GM23338 (cell line): ENCODE measurements around the gene TRAPPC12. TPM values are rescaled to one million over a fixed set of nuclear protein-coding genes. Genes with fewer than 3 reads are reported as not detected.

Experiments
- ATAC-seq: fragments of 200-7000 bp; cut with Tn5 transposase; 3 replicates; pipeline ENCODE4 v1.9.1; 2020
- DNase-seq: peaks from one replicate; pipeline ENCODE4 v3.0.0-alpha.2; 2015; ENCODE audit warnings: low spot score
- H2AFZ ChIP-seq: fragments of 200-600 bp; sonication (generic); 2 replicates; pipeline ENCODE4 v1.8.0; 2016; ENCODE audit warnings: antibody characterized with exemption, mild to moderate bottlenecking, moderate library complexity
- H3F3A ChIP-seq: fragments of 200-600 bp; sonication (generic); replicated peaks from 2 replicates; pipeline ENCODE4 v1.8.0; 2017; ENCODE audit warnings: antibody characterized with exemption, mixed run types, low read depth
- H3K27ac ChIP-seq: fragments of 200-600 bp; sonication (generic); 2 replicates; pipeline ENCODE4 v1.6.1; 2016; ENCODE audit warnings: low read depth
- H3K27me3 ChIP-seq: fragments of 200-600 bp; sonication (generic); 2 replicates; pipeline ENCODE4 v1.8.0; 2016; ENCODE audit warnings: mild to moderate bottlenecking, mixed run types, moderate library complexity; ENCODE audit not compliant: insufficient read depth
- H3K36me3 ChIP-seq: fragments of 200-600 bp; sonication (generic); 2 replicates; pipeline ENCODE4 v1.8.0; 2016; ENCODE audit warnings: mild to moderate bottlenecking; ENCODE audit not compliant: insufficient read depth
- H3K4me1 ChIP-seq: fragments of 200-600 bp; sonication (generic); 2 replicates; pipeline ENCODE4 v1.8.0; 2016; ENCODE audit warnings: mild to moderate bottlenecking, moderate library complexity; ENCODE audit not compliant: insufficient read depth
- H3K4me2 ChIP-seq: fragments of 200-600 bp; sonication (generic); 2 replicates; pipeline ENCODE4 v1.7.1; 2017; ENCODE audit warnings: mixed run types
- H3K4me3 ChIP-seq: fragments of 200-600 bp; sonication (generic); 2 replicates; pipeline ENCODE4 v1.6.1; 2016; ENCODE audit warnings: mixed run types
- H3K79me2 ChIP-seq: fragments of 200-600 bp; sonication (generic); replicated peaks from 2 replicates; pipeline ENCODE4 v1.8.0; 2017; ENCODE audit warnings: mild to moderate bottlenecking; ENCODE audit not compliant: insufficient read depth
- H3K9me2 ChIP-seq: fragments of 200-600 bp; sonication (generic); 2 replicates; pipeline ENCODE4 v1.8.0; 2017; ENCODE audit not compliant: insufficient read depth
- H4K20me1 ChIP-seq: fragments of 200-600 bp; sonication (generic); replicated peaks from 2 replicates; pipeline ENCODE4 v1.8.0; 2017; ENCODE audit warnings: mild to moderate bottlenecking; ENCODE audit not compliant: insufficient read depth
- H3K27ac Mint-ChIP-seq: 2 replicates; pipeline ENCODE4 v1.8.0; 2020; ENCODE audit warnings: inconsistent platforms, mild to moderate bottlenecking, moderate library complexity, mixed read lengths
- H3K27me3 Mint-ChIP-seq: 3 replicates; pipeline ENCODE4 v1.8.0; 2022; ENCODE audit warnings: low read depth, mild to moderate bottlenecking, moderate library complexity, mixed read lengths, inconsistent platforms; ENCODE audit not compliant: insufficient read depth, poor library complexity
- H3K36me3 Mint-ChIP-seq: 3 replicates; pipeline ENCODE4 v1.8.0; 2021; ENCODE audit warnings: low read depth, mild to moderate bottlenecking, inconsistent platforms, moderate library complexity, mixed read lengths
- H3K4me1 Mint-ChIP-seq: 3 replicates; pipeline ENCODE4 v1.8.0; 2020; ENCODE audit warnings: mild to moderate bottlenecking, inconsistent platforms, mixed read lengths
- H3K4me3 Mint-ChIP-seq: 3 replicates; pipeline ENCODE4 v1.8.0; 2021; ENCODE audit warnings: moderate library complexity, mild to moderate bottlenecking, inconsistent platforms, mixed read lengths
- H3K9me3 Mint-ChIP-seq: 3 replicates; pipeline ENCODE4 v1.8.0; 2020; ENCODE audit warnings: moderate library complexity, mild to moderate bottlenecking, inconsistent platforms, mixed read lengths
- CREB1 ChIP-seq: fragments of 250-450 bp; sonication (Bioruptor Pico); IDR thresholded peaks from 2 replicates; pipeline ENCODE4 v1.5.0; 2020; ENCODE audit warnings: low read depth, mild to moderate bottlenecking, moderate library complexity
- CTCF ChIP-seq, 2 experiments: fragments of 200-600 bp in 1 of 2; sonication (generic) in 1 of 2; conservative IDR thresholded peaks; 2 replicates each; pipeline versions ENCODE4 v1.5.1 to v1.6.1; 2016 to 2017; ENCODE audit warnings: antibody characterized with exemption in 2 of 2, low read depth in 2 of 2, mild to moderate bottlenecking in 2 of 2, moderate library complexity in 1 of 2
- ETS1 ChIP-seq: IDR thresholded peaks from 2 replicates; pipeline ENCODE4 v1.6.1; 2016; ENCODE audit warnings: antibody characterized with exemption
- EZH2phosphoT487 ChIP-seq: fragments of 200-600 bp; sonication (generic); IDR thresholded peaks from one replicate; pipeline ENCODE4 v1.8.1; 2018; ENCODE audit warnings: antibody characterized with exemption; ENCODE audit not compliant: unreplicated experiment
- JUNB ChIP-seq: IDR thresholded peaks from one replicate; pipeline ENCODE4 v1.6.1; 2016; ENCODE audit warnings: antibody characterized with exemption; ENCODE audit not compliant: unreplicated experiment
- NANOG ChIP-seq: IDR thresholded peaks from 2 replicates; pipeline ENCODE4 v1.6.1; 2016; ENCODE audit warnings: antibody characterized with exemption, borderline replicate concordance
- POLR2AphosphoS5 ChIP-seq: IDR thresholded peaks from 2 replicates; pipeline ENCODE4 v1.6.1; 2016; ENCODE audit warnings: antibody characterized with exemption, low read depth
- REST ChIP-seq: IDR thresholded peaks from one replicate; pipeline ENCODE4 v1.6.1; 2018; ENCODE audit warnings: antibody characterized with exemption; ENCODE audit not compliant: unreplicated experiment
- ZNF331 ChIP-seq: fragments of 250-450 bp; sonication (Bioruptor Pico); IDR thresholded peaks from 2 replicates; pipeline ENCODE4 v1.5.0; 2020; ENCODE audit warnings: low read depth, mild to moderate bottlenecking, moderate library complexity
- ZNF462 ChIP-seq: fragments of 250-450 bp; sonication (Bioruptor Pico); IDR thresholded peaks from 2 replicates; pipeline ENCODE4 v1.5.0; 2020; ENCODE audit warnings: mild to moderate bottlenecking, moderate library complexity
- polyA plus RNA-seq: library from polyadenylated mRNA; unstranded; fragments of >200 nt; fragmentation: Nextera tagmentation; extraction: Ambion mirVana; gene quantifications from 2 replicates; pipeline ENCODE4 v1.2.1, GENCODE V29; 2016
- total RNA-seq: library from RNA; depleted of rRNA; stranded (reverse); fragments of >200 nt; shearing (Covaris generic); gene quantifications from 2 replicates; pipeline ENCODE4 v1.2.3, GENCODE V29; 2014

TRAPPC12 gene
- total and polyA plus RNA-seq, 2 experiments from 2014 or later: 48.9 to 57.7 TPM

DNA sequence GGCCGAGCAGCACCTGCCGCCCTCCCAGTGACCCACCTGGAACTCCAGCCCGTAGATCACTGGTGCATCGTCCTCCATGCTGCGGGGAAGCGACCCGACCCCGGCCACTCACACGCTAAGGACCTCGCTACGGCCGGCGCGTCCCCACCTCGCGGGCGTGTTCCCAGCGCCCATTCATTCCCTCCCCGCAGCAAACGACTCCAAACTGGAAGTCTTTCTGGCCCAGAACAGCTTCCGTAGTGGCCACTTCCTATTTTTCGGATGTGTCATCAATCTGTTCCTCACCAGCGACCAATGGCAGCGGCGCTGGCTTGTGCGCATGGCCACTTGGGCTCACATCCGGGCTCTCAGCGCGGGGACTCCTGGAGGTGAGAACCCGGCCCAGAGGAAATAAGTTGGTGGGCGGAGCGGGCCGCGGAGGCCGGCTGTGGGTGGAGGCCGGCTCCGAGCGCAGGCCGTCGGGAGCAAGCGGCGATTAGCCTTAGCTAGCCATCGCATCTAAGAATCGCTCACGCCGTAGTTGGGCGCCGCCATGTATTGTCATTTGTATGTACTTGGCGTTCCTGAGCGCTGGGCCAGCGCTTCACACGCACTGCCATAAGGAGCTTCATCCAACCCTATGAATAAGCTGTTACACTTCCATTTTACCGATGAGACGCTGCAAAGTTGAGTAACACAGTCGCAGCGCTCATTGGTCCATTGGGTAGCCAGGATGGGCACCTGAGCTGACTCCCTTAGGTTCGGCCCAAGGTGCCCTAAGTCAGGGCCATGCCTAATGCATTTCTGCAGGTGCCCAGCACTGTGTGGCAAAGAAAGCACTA, 1.7 kb upstream of the TRAPPC12 start, which contains the start of gene EIPR1:
EIPR1 (minus strand) TSS at position 207 of the 821 bp plus-strand sequence; CDS start at position 78, 129 bp downstream.
- Histone ChIP-seq H3K9me2 (0 out of 2 replicates have a peak, but pooled peaks cover 3% of the 10 kb centered on the region), H3K4me1 (peaks cover 17% of the 10 kb centered on the region), H4K20me1 (0 out of 2 replicates have a peak, but pooled peaks cover 5% of the 10 kb centered on the region), H3K4me3 (peak within 1 kb of the TSS; percentile 98), H3K36me3 (no peaks in the 10 kb centered on the region), H3K79me2 (peaks cover 55% of the 10 kb centered on the region), H2AFZ (peak within 1 kb of the TSS; percentile 79), H3K4me2 (peak within 1 kb of the TSS; percentile 97), H3F3A (peaks cover 3% of the 10 kb centered on the region), H3K27ac (peak within 1 kb of the TSS; percentile 90), H3K27me3 (no peaks in the 10 kb centered on the region)
- H3K9me3 Mint-ChIP-seq: no peaks in the 10 kb centered on the region; the same call in 2 of the 3 replicates
- H3K36me3 Mint-ChIP-seq: peaks cover 13% of the 10 kb centered on the region
- peak within 1 kb of the TSS; percentile 95 for H3K27ac Mint-ChIP-seq
- TF ChIP-seq ZNF331 (no peak), ETS1 (peak; percentile 81), NANOG (no peak; the same call in 1 of the 2 replicates), CTCF (conservative IDR thresholded peaks at IDR 0.05; ENCODE audit: low read depth in 2 of 2) (no peak), CREB1 (CRISPR knock-in tag) (peak; percentile 89), EZH2phosphoT487 (no peak), POLR2AphosphoS5 (peak; percentile 89), REST (peak; percentile 12), JUNB (no peak), ZNF462 (CRISPR knock-in tag) (no peak)
- H3K4me1 Mint-ChIP-seq: peaks cover 24% of the 10 kb centered on the region
- H3K27me3 Mint-ChIP-seq: peaks cover 6% of the 10 kb centered on the region
- DNase-seq: peak; percentile 99
- peak within 1 kb of the TSS; percentile 96 for H3K4me3 Mint-ChIP-seq
- ATAC-seq: peak; percentile 82
